IPS DF 4.7 (cell line): ENCODE measurements around the gene USP32.
"Not testable (repeated sequence)": the region's sequence is repeated elsewhere in the genome, so short reads cannot be mapped to it uniquely, and the experiment has no call there.

ENCODE experiments used
- DNase-seq: peaks from one replicate; pipeline ENCODE4 v3.0.0-alpha.2; 2013; ENCODE audit warnings: low spot score; ENCODE audit errors: extremely low read depth

The USP32 gene

GRCh38 chr17:60392042-60392844 is at the start of gene USP32:
Gene USP32, minus strand, starts transcription at chr17:60392133. Its CDS starts 194 bp downstream, at chr17:60391939.
- peak; percentile 78 for DNase-seq

- no peak for DNase-seq
Observed at GRCh38 chr17:60439501-60439900, 47.6 kb upstream of the USP32 start.

- DNase-seq = no peak
Observed at GRCh38 chr17:60436676-60437075, 44.7 kb upstream of the USP32 start.

- DNase-seq = peak; percentile 72
Observed at GRCh38 chr17:60435244-60436167, 43.6 kb upstream of the USP32 start.

GRCh38 chr17:60433021-60433997 is 41.4 kb upstream of the USP32 start:
- not testable (repeated sequence) for DNase-seq

GRCh38 chr17:60430561-60430960 is 38.6 kb upstream of the USP32 start:
- DNase-seq = not testable (repeated sequence)

GRCh38 chr17:60428491-60428890 is 36.6 kb upstream of the USP32 start:
- not testable (repeated sequence) for DNase-seq

- DNase-seq = no peak
Observed at GRCh38 chr17:60426596-60426995, 34.7 kb upstream of the USP32 start.

GRCh38 chr17:60425626-60426025 is 33.7 kb upstream of the USP32 start:
- no peak for DNase-seq

- no peak for DNase-seq
Observed at GRCh38 chr17:60423865-60424264, 31.9 kb upstream of the USP32 start.

GRCh38 chr17:60422162-60422665 is 30.3 kb upstream of the USP32 start, which contains the start of gene CHCT1:
Gene CHCT1, plus strand, starts transcription at chr17:60422489. Its CDS starts 104 bp downstream, at chr17:60422593.
- DNase-seq = no peak

- peak; percentile 25 for DNase-seq
Observed at GRCh38 chr17:60421273-60422161, 29.6 kb upstream of the USP32 start.

- DNase-seq = not testable (repeated sequence)
Observed at GRCh38 chr17:60419875-60420274, 27.9 kb upstream of the USP32 start.

GRCh38 chr17:60419003-60419402 is 27.1 kb upstream of the USP32 start:
- not testable (repeated sequence) for DNase-seq

GRCh38 chr17:60416368-60416925 is 24.5 kb upstream of the USP32 start:
- no peak for DNase-seq

GRCh38 chr17:60415146-60415545 is 23.2 kb upstream of the USP32 start:
- no peak for DNase-seq

- no peak for DNase-seq
Observed at GRCh38 chr17:60412701-60413100, 20.8 kb upstream of the USP32 start.

- no peak for DNase-seq
Observed at GRCh38 chr17:60410001-60410400, 18.1 kb upstream of the USP32 start.

- DNase-seq = no peak
Observed at GRCh38 chr17:60406887-60407286, 15.0 kb upstream of the USP32 start.
